Trophoblast cell (in vitro differentiated cells and primary cell): ENCODE measurements around the gene DGKB.

Experiments
- DNase-seq, 2 donors: peaks; one replicate each; pipeline ENCODE4 v3.0.0-alpha.2; 2016
- H2AFZ ChIP-seq: 2 replicates; pipeline ENCODE4 v1.6.1; 2013; ENCODE audit warnings: low read length, moderate library complexity, mild to moderate bottlenecking; ENCODE audit not compliant: insufficient read depth, poor library complexity
- H2AK5ac ChIP-seq: 2 replicates; pipeline ENCODE4 v1.6.1; 2013; ENCODE audit warnings: mild to moderate bottlenecking, low read length
- H2BK120ac ChIP-seq: 2 replicates; pipeline ENCODE4 v1.6.1; 2013; ENCODE audit warnings: low read length, mild to moderate bottlenecking, moderate library complexity; ENCODE audit not compliant: insufficient read depth, poor library complexity
- H2BK12ac ChIP-seq: 2 replicates; pipeline ENCODE4 v1.6.1; 2013; ENCODE audit warnings: mild to moderate bottlenecking, low read length, moderate library complexity
- H2BK5ac ChIP-seq: 2 replicates; pipeline ENCODE4 v1.6.1; 2013; ENCODE audit warnings: low read length, low read depth, moderate library complexity, mild to moderate bottlenecking; ENCODE audit not compliant: poor library complexity
- H3K14ac ChIP-seq: 2 replicates; pipeline ENCODE4 v1.6.1; 2013; ENCODE audit warnings: mild to moderate bottlenecking, low read length
- H3K18ac ChIP-seq: 2 replicates; pipeline ENCODE4 v1.6.1; 2013; ENCODE audit warnings: mild to moderate bottlenecking, low read length
- H3K23ac ChIP-seq: 2 replicates; pipeline ENCODE4 v1.6.1; 2013; ENCODE audit warnings: low read length
- H3K27ac ChIP-seq: 2 replicates; pipeline ENCODE4 v1.5.1; 2013; ENCODE audit warnings: low read depth, mild to moderate bottlenecking, inconsistent platforms, low read length, moderate library complexity
- H3K27me3 ChIP-seq: 2 replicates; pipeline ENCODE4 v1.6.1; 2013; ENCODE audit warnings: inconsistent platforms, mild to moderate bottlenecking, low read length, moderate library complexity; ENCODE audit not compliant: insufficient read depth
- H3K36me3 ChIP-seq, 2 experiments: 1 replicate in 1 of 2; 2 replicates in 1 of 2; pipeline ENCODE4 v1.6.1; 2013; ENCODE audit warnings: low read length in 2 of 2, mild to moderate bottlenecking in 2 of 2, moderate library complexity in 1 of 2; ENCODE audit not compliant: insufficient read depth in 2 of 2, control insufficient read depth in 1 of 2
- H3K4ac ChIP-seq: 2 replicates; pipeline ENCODE4 v1.6.1; 2013; ENCODE audit warnings: low read depth, mild to moderate bottlenecking, low read length, moderate library complexity
- H3K4me1 ChIP-seq, 2 experiments: 1 replicate in 1 of 2; 2 replicates in 1 of 2; pipeline ENCODE4 v1.6.1; 2013; ENCODE audit warnings: low read length in 2 of 2, mild to moderate bottlenecking in 2 of 2, moderate library complexity in 1 of 2; ENCODE audit not compliant: insufficient read depth in 2 of 2, control insufficient read depth in 1 of 2
- H3K4me2 ChIP-seq: 2 replicates; pipeline ENCODE4 v1.6.1; 2013; ENCODE audit warnings: inconsistent platforms, mild to moderate bottlenecking, low read length, moderate library complexity
- H3K4me3 ChIP-seq: 2 replicates; pipeline ENCODE4 v1.5.1; 2013; ENCODE audit warnings: mild to moderate bottlenecking, low read depth, low read length, inconsistent platforms
- H3K79me1 ChIP-seq: one replicate; pipeline ENCODE4 v1.6.1; 2013; ENCODE audit warnings: low read length
- H3K79me2 ChIP-seq: 2 replicates; pipeline ENCODE4 v1.6.1; 2013; ENCODE audit warnings: low read length, mild to moderate bottlenecking; ENCODE audit not compliant: control insufficient read depth, insufficient read depth, poor library complexity
- H3K9ac ChIP-seq: 2 replicates; pipeline ENCODE4 v1.6.1; 2013; ENCODE audit warnings: mild to moderate bottlenecking, low read length
- H3K9me3 ChIP-seq: 2 replicates; pipeline ENCODE4 v1.6.1; 2013; ENCODE audit warnings: low read depth, mild to moderate bottlenecking, control low read depth, inconsistent platforms, low read length; ENCODE audit not compliant: insufficient read depth
- H4K12ac ChIP-seq: 2 replicates; pipeline ENCODE4 v1.6.1; 2013; ENCODE audit warnings: low read depth, mild to moderate bottlenecking, low read length, moderate library complexity
- H4K8ac ChIP-seq: 2 replicates; pipeline ENCODE4 v1.6.1; 2013; ENCODE audit warnings: low read depth, mild to moderate bottlenecking, low read length, moderate library complexity
- H4K91ac ChIP-seq: one replicate; pipeline ENCODE4 v1.6.1; 2013; ENCODE audit warnings: low read depth, mild to moderate bottlenecking, low read length, moderate library complexity
- WGBS: extraction: QIAGEN DNeasy Blood & Tissue Kit; methylation state at CpG from one replicate; pipeline ENCODE4 v1.1.7; 2013; ENCODE audit warnings: missing lambda C conversion rate; ENCODE audit not compliant: insufficient read length, insufficient coverage; ENCODE audit errors: extremely low coverage; 5-methylcytosine and 5-hydroxymethylcytosine counted together

Gene DGKB

DNA sequence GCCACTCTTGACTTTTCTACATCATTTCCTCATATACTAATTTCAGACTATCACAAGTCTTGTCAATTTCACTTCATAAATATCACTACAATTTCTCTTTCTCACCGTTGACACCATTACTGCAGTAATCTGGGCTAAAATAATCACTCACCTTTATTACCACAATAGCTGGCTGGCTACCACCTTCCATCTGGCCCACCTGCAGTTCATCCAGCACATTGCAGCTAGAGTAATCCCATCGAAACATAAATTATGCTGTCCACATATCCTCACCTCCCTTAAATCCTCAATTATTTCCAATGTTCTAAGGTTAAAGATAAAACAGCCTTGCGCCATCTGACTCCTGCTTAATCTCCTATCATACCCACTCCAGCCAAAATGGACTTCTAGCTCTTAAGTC lies 16.0 kb downstream of the DGKB start:
- Histone ChIP-seq H3K4ac (no peak overlapping the region), H3K9ac (no peak overlapping the region), H3K27me3 (no peaks in the 10 kb centered on the region), H4K91ac (no peak overlapping the region), H3K4me3 (no peak overlapping the region), H2AFZ (no peak overlapping the region), H2BK5ac (no peak overlapping the region), H3K4me1 (no peaks in the 10 kb centered on the region), H4K12ac (no peak overlapping the region), H3K79me1 (no peaks in the 10 kb centered on the region), H2AK5ac (no peak overlapping the region), H3K9me3 (no peaks in the 10 kb centered on the region), H3K4me2 (no peak overlapping the region), H3K36me3 (no peaks in the 10 kb centered on the region), H2BK120ac (no peak overlapping the region), H3K79me2 (no peaks in the 10 kb centered on the region), H3K14ac (no peak overlapping the region), H3K23ac (no peak overlapping the region), H2BK12ac (no peak overlapping the region), H4K8ac (no peak overlapping the region), H3K27ac (no peak overlapping the region), H3K18ac (no peak overlapping the region)
- DNase-seq: no peak
- 100% methylated on average over 1 of the region's 3 CpGs for WGBS

GRCh38 chr7:14875941-14876587 lies 26.5 kb downstream of the DGKB start:
- Histone ChIP-seq H4K12ac (no peak overlapping the region), H3K27ac (no peak overlapping the region), H3K79me1 (no peaks in the 10 kb centered on the region), H3K9me3 (no peaks in the 10 kb centered on the region), H3K14ac (no peak overlapping the region), H2BK5ac (no peak overlapping the region), H3K79me2 (no peaks in the 10 kb centered on the region), H3K4me1 (no peaks in the 10 kb centered on the region), H2AK5ac (no peak overlapping the region), H3K36me3 (no peaks in the 10 kb centered on the region), H2AFZ (no peak overlapping the region), H4K8ac (no peak overlapping the region), H3K4me2 (no peak overlapping the region), H3K4me3 (no peak overlapping the region), H4K91ac (no peak overlapping the region), H3K9ac (no peak overlapping the region), H3K23ac (no peak overlapping the region), H3K4ac (no peak overlapping the region), H2BK12ac (no peak overlapping the region), H3K27me3 (no peaks in the 10 kb centered on the region), H3K18ac (no peak overlapping the region), H2BK120ac (no peak overlapping the region)
- no peak for DNase-seq
- WGBS: no CpG with 5 or more reads among the region's 8 CpGs

- Histone ChIP-seq H4K12ac (no peak overlapping the region), H3K4me3 (no peak overlapping the region), H3K36me3 (no peaks in the 10 kb centered on the region), H3K4me2 (no peak overlapping the region), H3K23ac (no peak overlapping the region), H4K91ac (no peak overlapping the region), H3K9me3 (no peaks in the 10 kb centered on the region), H3K27me3 (no peaks in the 10 kb centered on the region), H2BK5ac (no peak overlapping the region), H3K9ac (no peak overlapping the region), H3K27ac (no peak overlapping the region), H3K4ac (no peak overlapping the region), H3K18ac (no peak overlapping the region), H2BK12ac (no peak overlapping the region), H3K4me1 (no peaks in the 10 kb centered on the region), H3K14ac (no peak overlapping the region), H2AFZ (no peak overlapping the region), H3K79me1 (no peaks in the 10 kb centered on the region), H3K79me2 (no peaks in the 10 kb centered on the region), H2AK5ac (no peak overlapping the region), H4K8ac (no peak overlapping the region), H2BK120ac (no peak overlapping the region)
- no CpG with 5 or more reads among the region's 6 CpGs for WGBS
- no peak for DNase-seq
These were observed 30.7 kb downstream of the DGKB start for GRCh38 chr7:14871880-14872279.

GRCh38 chr7:14870394-14870793 lies 32.2 kb downstream of the DGKB start:
- Histone ChIP-seq H3K27ac (no peak overlapping the region), H2AFZ (no peak overlapping the region), H3K36me3 (no peaks in the 10 kb centered on the region), H3K79me1 (no peaks in the 10 kb centered on the region), H3K18ac (no peak overlapping the region), H3K79me2 (no peaks in the 10 kb centered on the region), H3K9me3 (no peaks in the 10 kb centered on the region), H3K4ac (no peak overlapping the region), H4K91ac (no peak overlapping the region), H3K14ac (no peak overlapping the region), H4K12ac (no peak overlapping the region), H3K9ac (no peak overlapping the region), H3K4me1 (no peaks in the 10 kb centered on the region), H3K4me2 (no peak overlapping the region), H3K27me3 (no peaks in the 10 kb centered on the region), H2BK5ac (no peak overlapping the region), H3K4me3 (no peak overlapping the region), H3K23ac (no peak overlapping the region), H2BK12ac (no peak overlapping the region), H2AK5ac (no peak overlapping the region), H2BK120ac (no peak overlapping the region), H4K8ac (no peak overlapping the region)
- WGBS: no CpG with 5 or more reads among the region's 11 CpGs
- no peak for DNase-seq
